ENCODE data around the gene GALK2. TPM values are rescaled to one million over a fixed set of nuclear protein-coding genes. Genes with fewer than 3 reads are reported as not detected.
A peak's percentile ranks its signal among the peaks of the same experiment; 100 is the strongest.

The GALK2 gene
- total RNA-seq, 6 experiments from 2014 or later = 17.5 to 24.7 (median 21.6) TPM

DNA sequence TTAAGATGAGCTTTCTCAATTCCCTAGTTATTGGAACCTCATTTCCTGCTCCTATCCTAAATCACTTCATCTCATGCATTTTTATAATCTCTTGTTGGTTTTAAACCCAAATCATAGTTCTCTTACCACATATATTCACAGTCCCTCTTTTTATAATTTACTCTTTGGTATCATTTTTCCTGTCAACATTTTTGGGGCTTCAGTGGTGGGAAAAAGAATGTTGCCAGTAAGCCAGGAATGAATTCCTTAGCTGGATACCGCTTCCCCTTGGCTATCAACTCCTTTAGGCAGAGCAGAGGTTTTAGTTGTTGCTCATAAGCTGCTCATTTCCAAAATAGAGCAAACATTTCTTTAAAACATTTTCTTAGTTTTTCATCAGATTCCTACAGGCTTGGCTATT lies 112.3 kb downstream of the GALK2 start:
- no peak overlapping the region; the same call in 1 of the 2 replicates for H3K4me3 Mint-ChIP-seq
- DNase-seq = peak; percentile 75
- H3K27me3 Mint-ChIP-seq (ENCODE audit: insufficient read depth) = no peaks in the 10 kb centered on the region
- no peak for TF ChIP-seq CTCF (IDR thresholded peaks at IDR 0.05)
- peaks cover 63% of the 10 kb centered on the region for H3K4me1 Mint-ChIP-seq (ENCODE audit: low read depth)
- no peaks in the 10 kb centered on the region for H3K9me3 Mint-ChIP-seq
- peak overlapping the region; percentile 24 for H3K27ac Mint-ChIP-seq
- H3K36me3 Mint-ChIP-seq (ENCODE audit: low read depth) = peaks cover 70% of the 10 kb centered on the region

DNA sequence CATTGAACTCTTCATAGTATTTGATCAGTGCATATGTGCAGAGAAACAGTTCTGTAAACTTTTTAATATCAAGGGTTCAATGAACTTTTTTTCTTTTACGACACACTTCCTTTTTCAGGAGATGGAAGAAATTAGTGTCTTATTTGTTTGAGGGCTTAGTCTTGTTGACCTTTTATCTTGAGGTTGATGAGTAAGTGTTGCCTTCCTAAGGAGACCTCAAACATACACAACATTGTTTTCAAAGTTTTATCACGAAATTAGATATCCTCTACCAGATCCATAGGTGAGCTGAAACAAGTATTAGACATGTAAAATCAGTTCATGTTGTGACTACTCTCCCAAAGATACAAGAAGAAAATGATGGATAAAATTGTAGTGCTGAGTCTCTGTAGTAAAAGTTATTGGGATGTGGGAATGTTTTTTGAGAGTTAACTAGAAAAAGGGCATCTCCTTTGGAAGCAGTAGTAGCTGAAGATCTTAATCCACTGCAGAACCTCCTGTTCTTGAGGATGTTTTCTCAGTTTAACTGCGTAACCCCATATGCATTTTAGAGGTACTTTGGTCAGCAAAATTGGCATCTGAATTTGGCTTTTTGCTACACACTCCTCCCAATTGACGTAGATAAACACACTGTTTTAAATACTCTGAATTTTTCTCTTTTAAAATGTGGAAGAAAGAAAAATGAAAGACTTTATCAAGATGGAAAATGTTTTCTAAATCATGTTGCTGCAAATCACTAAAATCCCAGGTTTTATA lies 116.8 kb downstream of the GALK2 start:
- H3K4me1 Mint-ChIP-seq (ENCODE audit: low read depth) = peaks cover 39% of the 10 kb centered on the region
- no peak for DNase-seq
- H3K27ac Mint-ChIP-seq = no peak overlapping the region
- no peak for TF ChIP-seq CTCF (IDR thresholded peaks at IDR 0.05)
- no peaks in the 10 kb centered on the region for H3K9me3 Mint-ChIP-seq
- no peaks in the 10 kb centered on the region for H3K27me3 Mint-ChIP-seq (ENCODE audit: insufficient read depth)
- no peak overlapping the region for H3K4me3 Mint-ChIP-seq
- peaks cover 57% of the 10 kb centered on the region for H3K36me3 Mint-ChIP-seq (ENCODE audit: low read depth)

GRCh38 chr15:49287481-49287880 lies 117.4 kb downstream of the GALK2 start:
- TF ChIP-seq CTCF (IDR thresholded peaks at IDR 0.05) = no peak
- H3K9me3 Mint-ChIP-seq = no peaks in the 10 kb centered on the region
- no peaks in the 10 kb centered on the region for H3K27me3 Mint-ChIP-seq (ENCODE audit: insufficient read depth)
- H3K27ac Mint-ChIP-seq = no peak overlapping the region
- peaks cover 57% of the 10 kb centered on the region for H3K36me3 Mint-ChIP-seq (ENCODE audit: low read depth)
- DNase-seq = no peak
- no peak overlapping the region for H3K4me3 Mint-ChIP-seq
- peaks cover 33% of the 10 kb centered on the region for H3K4me1 Mint-ChIP-seq (ENCODE audit: low read depth)

DNA sequence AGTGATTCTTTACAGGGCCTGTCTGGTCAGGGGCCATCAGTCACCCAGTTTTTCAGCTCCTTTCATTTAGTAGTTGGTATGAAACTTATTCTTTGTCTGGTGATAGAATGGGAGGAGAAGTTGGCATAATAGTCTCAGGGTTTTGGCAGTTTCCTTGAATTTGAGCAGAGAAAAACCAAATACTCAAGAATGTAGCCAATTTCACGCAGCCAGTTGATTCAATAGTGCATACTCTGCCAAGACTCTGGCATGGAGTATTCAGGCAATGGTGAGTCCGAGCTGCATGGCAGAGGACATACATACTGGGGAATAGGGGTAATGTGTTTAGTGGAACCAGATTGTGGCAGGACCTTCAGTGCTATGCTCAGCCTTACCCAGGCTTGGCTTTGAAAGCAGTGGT lies 118.3 kb downstream of the GALK2 start:
- TF ChIP-seq CTCF (IDR thresholded peaks at IDR 0.05) = no peak
- no peak for DNase-seq
- no peaks in the 10 kb centered on the region for H3K27me3 Mint-ChIP-seq (ENCODE audit: insufficient read depth)
- no peaks in the 10 kb centered on the region for H3K9me3 Mint-ChIP-seq
- H3K27ac Mint-ChIP-seq = no peak overlapping the region
- H3K36me3 Mint-ChIP-seq (ENCODE audit: low read depth) = peaks cover 55% of the 10 kb centered on the region
- peaks cover 23% of the 10 kb centered on the region for H3K4me1 Mint-ChIP-seq (ENCODE audit: low read depth)
- no peak overlapping the region for H3K4me3 Mint-ChIP-seq

DNA sequence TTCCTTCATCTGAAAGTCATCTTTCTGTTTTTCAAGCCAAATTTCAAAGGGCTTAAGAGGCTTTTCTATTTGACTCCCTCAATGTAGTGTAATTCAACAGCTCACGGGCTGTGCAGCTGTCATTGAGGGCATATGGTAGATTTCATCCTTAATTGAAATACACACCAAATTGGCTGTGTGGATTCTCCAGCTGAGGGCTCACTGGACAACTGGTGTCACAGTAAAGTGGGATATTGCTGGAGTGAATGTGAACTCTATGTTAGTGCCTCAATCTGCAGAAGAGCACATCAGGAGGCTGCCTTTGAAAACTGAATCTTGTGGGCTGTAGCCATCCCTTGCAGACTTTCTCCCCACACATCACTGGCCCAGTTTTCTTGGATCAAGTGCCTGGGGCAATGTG lies 120.1 kb downstream of the GALK2 start:
- Mint-ChIP-seq H3K27ac (no peak overlapping the region), H3K36me3 (ENCODE audit: low read depth) (peaks cover 48% of the 10 kb centered on the region), H3K4me3 (no peak overlapping the region), H3K27me3 (ENCODE audit: insufficient read depth) (no peaks in the 10 kb centered on the region), H3K4me1 (ENCODE audit: low read depth) (peaks cover 17% of the 10 kb centered on the region), H3K9me3 (no peaks in the 10 kb centered on the region)
- no peak for TF ChIP-seq CTCF (IDR thresholded peaks at IDR 0.05)
- DNase-seq = no peak
